ENCODE results near the gene PPWD1. TPM values are rescaled to one million over a fixed set of nuclear protein-coding genes. Genes with fewer than 3 reads are reported as not detected.
"Not testable (repeated sequence)": the region's sequence is repeated elsewhere in the genome, so short reads cannot be mapped to it uniquely, and the experiment has no call there.

Gene PPWD1
- total RNA-seq, 4 donors from 2014 or later, result 39.1 to 80.3 (median 55.9) TPM

DNA sequence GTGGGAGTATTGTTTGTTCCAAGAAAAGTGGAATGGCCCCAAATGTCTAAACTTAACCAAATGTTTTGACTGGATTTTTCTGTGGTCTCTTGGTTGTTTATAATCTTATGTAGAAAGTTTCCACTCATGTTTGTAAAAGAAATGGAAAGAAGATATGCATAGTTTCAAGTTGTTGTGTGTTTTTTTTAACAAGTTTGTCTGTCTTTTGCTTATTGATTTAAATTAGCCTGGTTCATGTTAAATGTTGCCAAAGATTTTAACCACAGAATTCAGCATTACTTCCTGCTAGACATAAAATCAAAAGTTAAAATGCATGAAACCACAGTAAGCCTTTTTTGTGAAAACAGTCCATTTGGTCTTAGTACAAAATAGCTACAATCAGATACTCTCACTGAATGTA is 14.0 kb downstream of the PPWD1 start:
- intact Hi-C loops (cut with DNase I), result no loop called here
- no peak for DNase-seq
- peaks cover 11 to 13% of the 10 kb centered on the region in 2 donors for H3K36me3 ChIP-seq
- H3K4me1 ChIP-seq, result no peaks in the 10 kb centered on the region
- no peak overlapping the region for H3K27ac ChIP-seq
- no peak overlapping the region for H3K4me3 ChIP-seq (replicated peaks in 1 of 3)
- H3K9me3 ChIP-seq, result no peaks in the 10 kb centered on the region
- no peaks in the 10 kb centered on the region for H3K27me3 ChIP-seq
- no peak for TF ChIP-seq POLR2A (IDR thresholded peaks at IDR 0.05)
- TF ChIP-seq CTCF (IDR thresholded peaks at IDR 0.05), result no peak

GRCh38 chr5:65588694-65589093 is 25.6 kb downstream of the PPWD1 start:
- peaks cover 19 to 39% of the 10 kb centered on the region in 2 donors for H3K36me3 ChIP-seq
- H3K27me3 ChIP-seq, result no peaks in the 10 kb centered on the region
- intact Hi-C loops (cut with DNase I), result no loop called here
- H3K4me3 ChIP-seq (replicated peaks in 1 of 3), result no peak overlapping the region
- DNase-seq, result no peak
- 95 to 97% methylated on average over 2 of the region's 2 CpGs for WGBS, 2 donors
- no peaks in the 10 kb centered on the region for H3K9me3 ChIP-seq
- no peak overlapping the region for H3K27ac ChIP-seq
- no peaks in the 10 kb centered on the region for H3K4me1 ChIP-seq
- no peak for TF ChIP-seq CTCF (IDR thresholded peaks at IDR 0.05)
- no peak for TF ChIP-seq POLR2A (IDR thresholded peaks at IDR 0.05)

DNA sequence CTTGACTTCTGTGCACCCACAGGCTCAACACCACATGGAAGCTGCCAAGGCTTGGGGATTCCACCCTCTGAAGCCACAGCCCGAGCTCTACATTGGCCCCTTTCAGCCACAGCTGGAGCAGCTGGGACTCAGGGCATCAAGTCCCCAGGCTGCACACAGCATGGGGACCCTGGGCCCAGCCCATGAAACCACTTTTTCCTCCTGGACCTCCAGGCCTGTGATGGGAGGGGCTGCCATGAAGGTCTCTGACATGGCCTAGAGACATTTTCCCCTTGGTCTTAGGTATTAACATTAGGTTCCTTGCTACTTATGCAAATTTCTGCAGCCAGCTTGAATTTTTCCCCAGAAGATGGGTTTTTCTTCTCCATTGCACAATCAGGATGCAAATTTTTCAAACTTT is 38.7 kb downstream of the PPWD1 start:
- H3K4me3 ChIP-seq (replicated peaks in 1 of 3); H3K27me3 ChIP-seq; intact Hi-C loops (cut with DNase I); H3K9me3 ChIP-seq; DNase-seq; H3K4me1 ChIP-seq; H3K27ac ChIP-seq: not testable (repeated sequence)
- 92 to 100% methylated on average over 1 of the region's 1 CpG for WGBS, 2 donors
- H3K36me3 ChIP-seq, result peaks cover 16 to 36% of the 10 kb centered on the region in 2 donors

DNA sequence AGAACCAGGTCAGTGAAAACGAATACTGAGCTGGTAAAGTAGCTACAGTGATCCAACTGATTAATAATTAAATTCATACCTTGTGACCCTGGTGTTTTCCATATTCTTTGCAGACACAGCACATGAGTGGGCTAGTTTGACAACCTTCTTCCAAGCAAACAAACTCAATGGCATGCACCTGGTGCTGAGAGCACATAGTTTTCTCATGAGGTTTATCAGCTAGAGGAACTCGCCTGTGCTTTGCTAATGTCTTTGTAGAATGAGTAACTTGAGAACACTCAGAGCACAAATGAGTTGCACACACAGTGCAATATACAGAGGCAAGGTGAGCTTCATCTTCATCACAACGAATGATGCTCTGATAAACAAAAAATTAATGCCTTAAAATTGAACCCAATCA is 48.4 kb downstream of the PPWD1 start:
- 89% methylated on average over 3 of the region's 3 CpGs for WGBS, 2 donors
- TF ChIP-seq POLR2A (IDR thresholded peaks at IDR 0.05), result no peak
- no peak for TF ChIP-seq CTCF (IDR thresholded peaks at IDR 0.05)
- intact Hi-C loops (cut with DNase I), result no loop called here
- Histone ChIP-seq H3K27me3 (no peaks in the 10 kb centered on the region), H3K9me3 (no peaks in the 10 kb centered on the region), H3K4me1 (no peaks in the 10 kb centered on the region), H3K4me3 (replicated peaks in 1 of 3) (no peak overlapping the region), H3K27ac (no peak overlapping the region), H3K36me3 (peaks cover 31 to 36% of the 10 kb centered on the region in 2 donors)
- no peak for DNase-seq

- Histone ChIP-seq H3K27me3 (no peaks in the 10 kb centered on the region), H3K9me3 (no peaks in the 10 kb centered on the region), H3K4me3 (replicated peaks in 1 of 3) (no peak overlapping the region), H3K36me3 (peaks cover 27 to 31% of the 10 kb centered on the region in 2 donors), H3K4me1 (no peaks in the 10 kb centered on the region), H3K27ac (no peak overlapping the region)
- peak; percentile 19 to 29 for DNase-seq
- intact Hi-C loops (cut with DNase I), result no loop called here
- TF ChIP-seq CTCF (IDR thresholded peaks at IDR 0.05) (no peak), POLR2A (IDR thresholded peaks at IDR 0.05) (no peak)
- WGBS, 2 donors, result 73 to 76% methylated on average over 4 of the region's 4 CpGs
These were observed 49.3 kb downstream of the PPWD1 start for GRCh38 chr5:65612298-65612907.
